GM23338 (cell line): ENCODE results near the gene SSBP2. TPM values are rescaled to one million over a fixed set of nuclear protein-coding genes. Genes with fewer than 3 reads are reported as not detected.

Experiments
- ATAC-seq: fragments of 200-7000 bp; cut with Tn5 transposase; 3 replicates; pipeline ENCODE4 v1.9.1; 2020
- DNase-seq: peaks from one replicate; pipeline ENCODE4 v3.0.0-alpha.2; 2015; ENCODE audit warnings: low spot score
- H2AFZ ChIP-seq: fragments of 200-600 bp; sonication (generic); 2 replicates; pipeline ENCODE4 v1.8.0; 2016; ENCODE audit warnings: antibody characterized with exemption, mild to moderate bottlenecking, moderate library complexity
- H3F3A ChIP-seq: fragments of 200-600 bp; sonication (generic); replicated peaks from 2 replicates; pipeline ENCODE4 v1.8.0; 2017; ENCODE audit warnings: antibody characterized with exemption, mixed run types, low read depth
- H3K27ac ChIP-seq: fragments of 200-600 bp; sonication (generic); 2 replicates; pipeline ENCODE4 v1.6.1; 2016; ENCODE audit warnings: low read depth
- H3K27me3 ChIP-seq: fragments of 200-600 bp; sonication (generic); 2 replicates; pipeline ENCODE4 v1.8.0; 2016; ENCODE audit warnings: mild to moderate bottlenecking, mixed run types, moderate library complexity; ENCODE audit not compliant: insufficient read depth
- H3K36me3 ChIP-seq: fragments of 200-600 bp; sonication (generic); 2 replicates; pipeline ENCODE4 v1.8.0; 2016; ENCODE audit warnings: mild to moderate bottlenecking; ENCODE audit not compliant: insufficient read depth
- H3K4me1 ChIP-seq: fragments of 200-600 bp; sonication (generic); 2 replicates; pipeline ENCODE4 v1.8.0; 2016; ENCODE audit warnings: mild to moderate bottlenecking, moderate library complexity; ENCODE audit not compliant: insufficient read depth
- H3K4me2 ChIP-seq: fragments of 200-600 bp; sonication (generic); 2 replicates; pipeline ENCODE4 v1.7.1; 2017; ENCODE audit warnings: mixed run types
- H3K4me3 ChIP-seq: fragments of 200-600 bp; sonication (generic); 2 replicates; pipeline ENCODE4 v1.6.1; 2016; ENCODE audit warnings: mixed run types
- H3K79me2 ChIP-seq: fragments of 200-600 bp; sonication (generic); replicated peaks from 2 replicates; pipeline ENCODE4 v1.8.0; 2017; ENCODE audit warnings: mild to moderate bottlenecking; ENCODE audit not compliant: insufficient read depth
- H3K9me2 ChIP-seq: fragments of 200-600 bp; sonication (generic); 2 replicates; pipeline ENCODE4 v1.8.0; 2017; ENCODE audit not compliant: insufficient read depth
- H4K20me1 ChIP-seq: fragments of 200-600 bp; sonication (generic); replicated peaks from 2 replicates; pipeline ENCODE4 v1.8.0; 2017; ENCODE audit warnings: mild to moderate bottlenecking; ENCODE audit not compliant: insufficient read depth
- H3K27ac Mint-ChIP-seq: 2 replicates; pipeline ENCODE4 v1.8.0; 2020; ENCODE audit warnings: inconsistent platforms, mild to moderate bottlenecking, moderate library complexity, mixed read lengths
- H3K27me3 Mint-ChIP-seq: 3 replicates; pipeline ENCODE4 v1.8.0; 2022; ENCODE audit warnings: low read depth, mild to moderate bottlenecking, moderate library complexity, mixed read lengths, inconsistent platforms; ENCODE audit not compliant: insufficient read depth, poor library complexity
- H3K36me3 Mint-ChIP-seq: 3 replicates; pipeline ENCODE4 v1.8.0; 2021; ENCODE audit warnings: low read depth, mild to moderate bottlenecking, inconsistent platforms, moderate library complexity, mixed read lengths
- H3K4me1 Mint-ChIP-seq: 3 replicates; pipeline ENCODE4 v1.8.0; 2020; ENCODE audit warnings: mild to moderate bottlenecking, inconsistent platforms, mixed read lengths
- H3K4me3 Mint-ChIP-seq: 3 replicates; pipeline ENCODE4 v1.8.0; 2021; ENCODE audit warnings: moderate library complexity, mild to moderate bottlenecking, inconsistent platforms, mixed read lengths
- H3K9me3 Mint-ChIP-seq: 3 replicates; pipeline ENCODE4 v1.8.0; 2020; ENCODE audit warnings: moderate library complexity, mild to moderate bottlenecking, inconsistent platforms, mixed read lengths
- EZH2 ChIP-seq: fragments of 200-600 bp; sonication (generic); IDR thresholded peaks from one replicate; pipeline ENCODE4 v1.8.0; 2017; ENCODE audit warnings: antibody characterized with exemption, mild to moderate bottlenecking, low read depth; ENCODE audit not compliant: unreplicated experiment
- EZH2phosphoT487 ChIP-seq: fragments of 200-600 bp; sonication (generic); IDR thresholded peaks from one replicate; pipeline ENCODE4 v1.8.1; 2018; ENCODE audit warnings: antibody characterized with exemption; ENCODE audit not compliant: unreplicated experiment
- JUNB ChIP-seq: IDR thresholded peaks from one replicate; pipeline ENCODE4 v1.6.1; 2016; ENCODE audit warnings: antibody characterized with exemption; ENCODE audit not compliant: unreplicated experiment
- NANOG ChIP-seq: IDR thresholded peaks from 2 replicates; pipeline ENCODE4 v1.6.1; 2016; ENCODE audit warnings: antibody characterized with exemption, borderline replicate concordance
- POLR2AphosphoS5 ChIP-seq: IDR thresholded peaks from 2 replicates; pipeline ENCODE4 v1.6.1; 2016; ENCODE audit warnings: antibody characterized with exemption, low read depth
- STAT1 ChIP-seq: IDR thresholded peaks from one replicate; pipeline ENCODE4 v1.6.1; 2016; ENCODE audit warnings: antibody characterized with exemption; ENCODE audit not compliant: unreplicated experiment
- ZNF331 ChIP-seq: fragments of 250-450 bp; sonication (Bioruptor Pico); IDR thresholded peaks from 2 replicates; pipeline ENCODE4 v1.5.0; 2020; ENCODE audit warnings: low read depth, mild to moderate bottlenecking, moderate library complexity
- polyA plus RNA-seq: library from polyadenylated mRNA; unstranded; fragments of >200 nt; fragmentation: Nextera tagmentation; extraction: Ambion mirVana; gene quantifications from 2 replicates; pipeline ENCODE4 v1.2.1, GENCODE V29; 2016
- total RNA-seq: library from RNA; depleted of rRNA; stranded (reverse); fragments of >200 nt; shearing (Covaris generic); gene quantifications from 2 replicates; pipeline ENCODE4 v1.2.3, GENCODE V29; 2014
- TF ChIP-seq, protein P1 (sequence below): IDR thresholded peaks from 2 replicates; pipeline ENCODE4 v1.6.1; 2016; ENCODE audit warnings: antibody characterized with exemption
- TF ChIP-seq, protein P2 (sequence below): IDR thresholded peaks from one replicate; pipeline ENCODE4 v1.6.1; 2018; ENCODE audit warnings: antibody characterized with exemption; ENCODE audit not compliant: unreplicated experiment
- TF ChIP-seq, protein P3 (sequence below), 2 experiments: fragments of 200-600 bp in 1 of 2; sonication (generic) in 1 of 2; conservative IDR thresholded peaks; 2 replicates each; pipeline versions ENCODE4 v1.5.1 to v1.6.1; 2016 to 2017; ENCODE audit warnings: antibody characterized with exemption in 2 of 2, low read depth in 2 of 2, mild to moderate bottlenecking in 2 of 2, moderate library complexity in 1 of 2

The SSBP2 gene
- total and polyA plus RNA-seq, 2 experiments from 2014 or later, result 21.5 to 24.7 TPM

DNA sequence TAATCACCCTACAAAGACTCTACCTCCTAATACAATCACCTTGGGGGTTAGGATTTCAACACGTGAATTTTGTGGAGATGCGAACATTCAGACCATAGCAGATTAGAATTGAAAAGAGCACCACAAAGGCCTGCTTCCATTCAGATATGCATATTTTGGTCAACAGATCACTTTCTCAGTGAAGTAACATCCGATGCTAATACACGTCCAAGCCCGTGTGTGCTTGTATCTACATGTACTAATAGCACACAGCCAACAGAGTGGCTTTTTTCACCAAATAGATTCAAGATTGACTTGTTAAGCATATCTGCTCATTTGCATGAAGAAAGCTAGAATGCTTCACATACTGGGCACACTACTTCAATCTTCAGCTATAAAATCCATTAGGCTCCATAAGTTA, 35.6 kb upstream of the SSBP2 start:
- no peaks in the 10 kb centered on the region for H3F3A ChIP-seq
- Mint-ChIP-seq H3K27ac (no peak overlapping the region), H3K4me1 (peaks cover 26% of the 10 kb centered on the region), H3K36me3 (peaks cover 7% of the 10 kb centered on the region; the same call in 1 of the 3 replicates), H3K27me3 (peaks cover 2% of the 10 kb centered on the region), H3K9me3 (peaks cover 3% of the 10 kb centered on the region; the same call in 1 of the 3 replicates), H3K4me3 (no peak overlapping the region)
- no peak overlapping the region for H3K27ac ChIP-seq
- no peak overlapping the region for H3K4me3 ChIP-seq
- no peak for TF ChIP-seq JUNB
- TF ChIP-seq EZH2, result no peak
- no peak for TF ChIP-seq POLR2AphosphoS5
- TF ChIP-seq, protein P1, sequence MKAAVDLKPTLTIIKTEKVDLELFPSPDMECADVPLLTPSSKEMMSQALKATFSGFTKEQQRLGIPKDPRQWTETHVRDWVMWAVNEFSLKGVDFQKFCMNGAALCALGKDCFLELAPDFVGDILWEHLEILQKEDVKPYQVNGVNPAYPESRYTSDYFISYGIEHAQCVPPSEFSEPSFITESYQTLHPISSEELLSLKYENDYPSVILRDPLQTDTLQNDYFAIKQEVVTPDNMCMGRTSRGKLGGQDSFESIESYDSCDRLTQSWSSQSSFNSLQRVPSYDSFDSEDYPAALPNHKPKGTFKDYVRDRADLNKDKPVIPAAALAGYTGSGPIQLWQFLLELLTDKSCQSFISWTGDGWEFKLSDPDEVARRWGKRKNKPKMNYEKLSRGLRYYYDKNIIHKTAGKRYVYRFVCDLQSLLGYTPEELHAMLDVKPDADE, result no peak
- TF ChIP-seq NANOG, result no peak
- no peak for TF ChIP-seq ZNF331
- TF ChIP-seq, protein P2, sequence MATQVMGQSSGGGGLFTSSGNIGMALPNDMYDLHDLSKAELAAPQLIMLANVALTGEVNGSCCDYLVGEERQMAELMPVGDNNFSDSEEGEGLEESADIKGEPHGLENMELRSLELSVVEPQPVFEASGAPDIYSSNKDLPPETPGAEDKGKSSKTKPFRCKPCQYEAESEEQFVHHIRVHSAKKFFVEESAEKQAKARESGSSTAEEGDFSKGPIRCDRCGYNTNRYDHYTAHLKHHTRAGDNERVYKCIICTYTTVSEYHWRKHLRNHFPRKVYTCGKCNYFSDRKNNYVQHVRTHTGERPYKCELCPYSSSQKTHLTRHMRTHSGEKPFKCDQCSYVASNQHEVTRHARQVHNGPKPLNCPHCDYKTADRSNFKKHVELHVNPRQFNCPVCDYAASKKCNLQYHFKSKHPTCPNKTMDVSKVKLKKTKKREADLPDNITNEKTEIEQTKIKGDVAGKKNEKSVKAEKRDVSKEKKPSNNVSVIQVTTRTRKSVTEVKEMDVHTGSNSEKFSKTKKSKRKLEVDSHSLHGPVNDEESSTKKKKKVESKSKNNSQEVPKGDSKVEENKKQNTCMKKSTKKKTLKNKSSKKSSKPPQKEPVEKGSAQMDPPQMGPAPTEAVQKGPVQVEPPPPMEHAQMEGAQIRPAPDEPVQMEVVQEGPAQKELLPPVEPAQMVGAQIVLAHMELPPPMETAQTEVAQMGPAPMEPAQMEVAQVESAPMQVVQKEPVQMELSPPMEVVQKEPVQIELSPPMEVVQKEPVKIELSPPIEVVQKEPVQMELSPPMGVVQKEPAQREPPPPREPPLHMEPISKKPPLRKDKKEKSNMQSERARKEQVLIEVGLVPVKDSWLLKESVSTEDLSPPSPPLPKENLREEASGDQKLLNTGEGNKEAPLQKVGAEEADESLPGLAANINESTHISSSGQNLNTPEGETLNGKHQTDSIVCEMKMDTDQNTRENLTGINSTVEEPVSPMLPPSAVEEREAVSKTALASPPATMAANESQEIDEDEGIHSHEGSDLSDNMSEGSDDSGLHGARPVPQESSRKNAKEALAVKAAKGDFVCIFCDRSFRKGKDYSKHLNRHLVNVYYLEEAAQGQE, result no peak
- no peak for TF ChIP-seq EZH2phosphoT487
- no peak for TF ChIP-seq STAT1
- no peak for DNase-seq
- H3K79me2 ChIP-seq, result no peaks in the 10 kb centered on the region
- H4K20me1 ChIP-seq, result no peaks in the 10 kb centered on the region
- H3K27me3 ChIP-seq, result no peaks in the 10 kb centered on the region
- no peaks in the 10 kb centered on the region for H3K36me3 ChIP-seq
- no peaks in the 10 kb centered on the region for H3K9me2 ChIP-seq
- H3K4me1 ChIP-seq, result peaks cover 23% of the 10 kb centered on the region
- H3K4me2 ChIP-seq, result no peak overlapping the region
- H2AFZ ChIP-seq, result peak overlapping the region; percentile 43; the same call in 1 of the 2 replicates
- no peak for ATAC-seq

DNA sequence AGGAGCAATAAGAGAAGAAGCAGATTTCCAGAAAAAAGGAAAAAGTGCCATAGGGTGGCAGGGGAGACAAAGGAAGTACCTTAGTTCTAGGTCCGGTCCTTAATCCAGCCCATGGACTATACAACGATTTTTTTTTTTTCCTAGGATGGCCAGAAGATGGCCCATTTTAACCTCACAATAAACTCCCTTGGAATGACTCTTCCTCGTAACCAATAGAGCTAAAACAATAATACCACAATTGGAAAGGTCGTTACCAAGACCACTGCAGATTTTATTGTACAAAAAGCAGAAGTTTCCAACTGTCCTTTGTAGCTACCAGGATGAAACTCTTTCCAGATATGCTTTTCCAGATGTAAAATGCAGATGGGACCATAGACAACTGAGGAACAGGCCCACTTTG, 34.4 kb upstream of the SSBP2 start:
- Histone ChIP-seq H4K20me1 (no peaks in the 10 kb centered on the region), H3K79me2 (no peaks in the 10 kb centered on the region), H3K9me2 (no peaks in the 10 kb centered on the region), H3K4me2 (no peak overlapping the region), H3K27ac (no peak overlapping the region), H3F3A (no peaks in the 10 kb centered on the region), H3K4me1 (peaks cover 23% of the 10 kb centered on the region), H2AFZ (peak overlapping the region; percentile 43; the same call in 1 of the 2 replicates), H3K27me3 (no peaks in the 10 kb centered on the region), H3K4me3 (no peak overlapping the region), H3K36me3 (no peaks in the 10 kb centered on the region)
- Mint-ChIP-seq H3K4me3 (no peak overlapping the region), H3K27ac (no peak overlapping the region), H3K4me1 (peaks cover 26% of the 10 kb centered on the region), H3K27me3 (peaks cover 2% of the 10 kb centered on the region), H3K9me3 (peaks cover 3% of the 10 kb centered on the region; the same call in 1 of the 3 replicates), H3K36me3 (peaks cover 7% of the 10 kb centered on the region; the same call in 1 of the 3 replicates)
- DNase-seq, result no peak
- ATAC-seq, result no peak
- TF ChIP-seq, protein P3, sequence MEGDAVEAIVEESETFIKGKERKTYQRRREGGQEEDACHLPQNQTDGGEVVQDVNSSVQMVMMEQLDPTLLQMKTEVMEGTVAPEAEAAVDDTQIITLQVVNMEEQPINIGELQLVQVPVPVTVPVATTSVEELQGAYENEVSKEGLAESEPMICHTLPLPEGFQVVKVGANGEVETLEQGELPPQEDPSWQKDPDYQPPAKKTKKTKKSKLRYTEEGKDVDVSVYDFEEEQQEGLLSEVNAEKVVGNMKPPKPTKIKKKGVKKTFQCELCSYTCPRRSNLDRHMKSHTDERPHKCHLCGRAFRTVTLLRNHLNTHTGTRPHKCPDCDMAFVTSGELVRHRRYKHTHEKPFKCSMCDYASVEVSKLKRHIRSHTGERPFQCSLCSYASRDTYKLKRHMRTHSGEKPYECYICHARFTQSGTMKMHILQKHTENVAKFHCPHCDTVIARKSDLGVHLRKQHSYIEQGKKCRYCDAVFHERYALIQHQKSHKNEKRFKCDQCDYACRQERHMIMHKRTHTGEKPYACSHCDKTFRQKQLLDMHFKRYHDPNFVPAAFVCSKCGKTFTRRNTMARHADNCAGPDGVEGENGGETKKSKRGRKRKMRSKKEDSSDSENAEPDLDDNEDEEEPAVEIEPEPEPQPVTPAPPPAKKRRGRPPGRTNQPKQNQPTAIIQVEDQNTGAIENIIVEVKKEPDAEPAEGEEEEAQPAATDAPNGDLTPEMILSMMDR (conservative IDR thresholded peaks at IDR 0.05; ENCODE audit: low read depth in 2 of 2), result peak in 1 of 2 experiments; percentile 21; a peak in 2 of 4 replicates
- no peak for TF ChIP-seq EZH2
